GM10248 (cell line): ENCODE results near the gene SEPHS1.
A peak's percentile ranks its signal among the peaks of the same experiment; 100 is the strongest.

Source experiments
- CTCF ChIA-PET: fragments of 300-600 bp; sonication (Branson Sonifier 250); formaldehyde crosslinking; extraction: SDS; loops from one replicate; lab custom pipeline; 2021; ENCODE audit warnings: antibody characterized with exemption; lab: Yijun Ruan, JAX
- POLR2A ChIA-PET: fragments of 350-650 bp; sonication (Branson Sonifier 250); formaldehyde crosslinking; extraction: SDS; loops from one replicate; lab custom pipeline; 2020; ENCODE audit warnings: antibody characterized with exemption; lab: Yijun Ruan, JAX
- DNase-seq: peaks from one replicate; pipeline ENCODE4 v3.0.0; 2012; ENCODE audit errors: extremely low spot score
- CTCF ChIP-seq: IDR thresholded peaks from 2 replicates; pipeline ENCODE4 v1.5.1; 2012; ENCODE audit warnings: mild to moderate bottlenecking, low read depth; ENCODE audit errors: extremely low read depth, missing control alignments, control extremely low read depth

The SEPHS1 gene

GRCh38 chr10:13376746-13377145, 28.7 kb upstream of the SEPHS1 start:
- TF ChIP-seq CTCF = no peak
- POLR2A ChIA-PET = no interaction called here
- no peak for DNase-seq
- CTCF ChIA-PET = interaction anchor here (1.2 to 4.0 kb wide), 5 partner anchors 12 to 160 kb away, joined by 3 to 13 read pairs (median 4); no protein-coding TSS in a partner anchor

- ChIA-PET CTCF (interaction anchor here (1.2 to 4.0 kb wide), 5 partner anchors 12 to 160 kb away, joined by 3 to 13 read pairs (median 4); no protein-coding TSS in a partner anchor), POLR2A (no interaction called here)
- TF ChIP-seq CTCF = no peak
- DNase-seq = no peak
These were observed 28.2 kb upstream of the SEPHS1 start for GRCh38 chr10:13376297-13376696.

- DNase-seq = no peak
- TF ChIP-seq CTCF = no peak
- ChIA-PET POLR2A (no interaction called here), CTCF (interaction anchor here (1.4 to 4.0 kb wide), 4 partner anchors 13 to 161 kb away, joined by 4 to 13 read pairs (median 6); no protein-coding TSS in a partner anchor)
These were observed 27.7 kb upstream of the SEPHS1 start for GRCh38 chr10:13375791-13376190.

GRCh38 chr10:13373644-13374043, 25.6 kb upstream of the SEPHS1 start:
- TF ChIP-seq CTCF = no peak
- DNase-seq = no peak
- ChIA-PET POLR2A (no interaction called here), CTCF (interaction anchor here (0.7 to 4.2 kb wide), 10 partner anchors 10 to 409 kb away, joined by 3 to 39 read pairs (median 10); no protein-coding TSS in a partner anchor)

GRCh38 chr10:13372524-13372923, 24.4 kb upstream of the SEPHS1 start:
- TF ChIP-seq CTCF = no peak
- ChIA-PET CTCF (interaction anchor here (0.6 to 4.2 kb wide), 44 partner anchors 8 to 1105 kb away, joined by 3 to 39 read pairs (median 4); partner anchors contain the start of genes PHYH and PRPF18), POLR2A (no interaction called here)
- DNase-seq = no peak

- POLR2A ChIA-PET = no interaction called here
- CTCF ChIA-PET = interaction anchor here (0.6 to 4.2 kb wide), 44 partner anchors 9 to 1105 kb away, joined by 3 to 39 read pairs (median 4); partner anchors contain the start of genes PHYH and PRPF18
- peak; percentile 86 for TF ChIP-seq CTCF
- peak; percentile 85 for DNase-seq
These were observed 23.9 kb upstream of the SEPHS1 start for GRCh38 chr10:13371897-13372470.
